BE2C (cell line): ENCODE measurements around the gene UQCRHL.

ENCODE experiments used
- DNase-seq: peaks from one replicate; pipeline ENCODE4 v3.0.0-alpha.2; 2020
- H3K27me3 ChIP-seq: fragments of 250-450 bp; sonication (Bioruptor Pico); 2 replicates; pipeline ENCODE4 v1.5.1; 2020; ENCODE audit warnings: mild to moderate bottlenecking
- H3K36me3 ChIP-seq: fragments of 250-450 bp; sonication (Bioruptor Pico); 2 replicates; pipeline ENCODE4 v1.5.1; 2020; ENCODE audit warnings: mild to moderate bottlenecking
- H3K4me1 ChIP-seq: fragments of 250-450 bp; sonication (Bioruptor Pico); 2 replicates; pipeline ENCODE4 v1.5.1; 2020
- H3K4me3 ChIP-seq: 2 replicates; pipeline ENCODE4 v1.5.1; 2011; ENCODE audit warnings: low read depth, low read length
- H3K9me3 ChIP-seq: fragments of 250-450 bp; sonication (Bioruptor Pico); 2 replicates; pipeline ENCODE4 v1.5.1; 2020
- TF ChIP-seq, protein P1 (sequence below): IDR thresholded peaks from 2 replicates; pipeline ENCODE4 v1.5.1; 2012; ENCODE audit warnings: mild to moderate bottlenecking, low read depth, low read length

UQCRHL gene

DNA sequence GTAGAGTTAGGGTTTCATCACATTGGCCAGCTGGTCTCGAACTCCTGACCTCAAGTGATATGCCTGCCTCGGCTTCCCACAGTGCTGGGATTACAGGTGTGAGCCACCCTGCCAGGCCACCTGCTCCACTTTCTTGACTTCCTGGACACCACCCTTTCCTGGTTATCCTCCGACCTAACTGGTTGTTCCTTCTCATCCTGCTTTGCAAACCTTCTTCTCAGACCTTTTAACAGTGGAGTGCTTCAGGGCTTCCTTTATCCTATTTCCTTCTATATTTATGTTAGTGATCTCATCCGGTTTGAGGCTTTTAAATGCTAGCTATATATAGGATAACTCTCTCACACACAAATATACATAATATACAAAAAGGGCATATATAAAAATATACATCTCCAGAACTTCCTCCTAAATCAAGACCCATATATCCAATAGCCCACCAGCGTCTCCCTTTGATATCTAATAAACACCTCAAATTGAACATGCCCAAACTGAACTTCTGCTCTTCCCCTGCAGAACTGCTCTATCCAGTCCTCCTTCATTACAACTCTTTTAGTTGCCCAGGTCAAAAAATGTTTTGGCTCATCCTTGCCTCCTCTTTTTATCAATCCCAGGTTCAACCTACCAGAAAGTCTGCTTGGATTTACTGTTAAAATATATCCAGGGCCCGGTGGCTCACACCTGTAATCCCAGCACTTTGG, 19.5 kb upstream of the UQCRHL start:
- Histone ChIP-seq H3K4me1 (no peaks in the 10 kb centered on the region), H3K9me3 (no peaks in the 10 kb centered on the region)
- TF ChIP-seq, protein P1, sequence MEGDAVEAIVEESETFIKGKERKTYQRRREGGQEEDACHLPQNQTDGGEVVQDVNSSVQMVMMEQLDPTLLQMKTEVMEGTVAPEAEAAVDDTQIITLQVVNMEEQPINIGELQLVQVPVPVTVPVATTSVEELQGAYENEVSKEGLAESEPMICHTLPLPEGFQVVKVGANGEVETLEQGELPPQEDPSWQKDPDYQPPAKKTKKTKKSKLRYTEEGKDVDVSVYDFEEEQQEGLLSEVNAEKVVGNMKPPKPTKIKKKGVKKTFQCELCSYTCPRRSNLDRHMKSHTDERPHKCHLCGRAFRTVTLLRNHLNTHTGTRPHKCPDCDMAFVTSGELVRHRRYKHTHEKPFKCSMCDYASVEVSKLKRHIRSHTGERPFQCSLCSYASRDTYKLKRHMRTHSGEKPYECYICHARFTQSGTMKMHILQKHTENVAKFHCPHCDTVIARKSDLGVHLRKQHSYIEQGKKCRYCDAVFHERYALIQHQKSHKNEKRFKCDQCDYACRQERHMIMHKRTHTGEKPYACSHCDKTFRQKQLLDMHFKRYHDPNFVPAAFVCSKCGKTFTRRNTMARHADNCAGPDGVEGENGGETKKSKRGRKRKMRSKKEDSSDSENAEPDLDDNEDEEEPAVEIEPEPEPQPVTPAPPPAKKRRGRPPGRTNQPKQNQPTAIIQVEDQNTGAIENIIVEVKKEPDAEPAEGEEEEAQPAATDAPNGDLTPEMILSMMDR, result no peak

DNA sequence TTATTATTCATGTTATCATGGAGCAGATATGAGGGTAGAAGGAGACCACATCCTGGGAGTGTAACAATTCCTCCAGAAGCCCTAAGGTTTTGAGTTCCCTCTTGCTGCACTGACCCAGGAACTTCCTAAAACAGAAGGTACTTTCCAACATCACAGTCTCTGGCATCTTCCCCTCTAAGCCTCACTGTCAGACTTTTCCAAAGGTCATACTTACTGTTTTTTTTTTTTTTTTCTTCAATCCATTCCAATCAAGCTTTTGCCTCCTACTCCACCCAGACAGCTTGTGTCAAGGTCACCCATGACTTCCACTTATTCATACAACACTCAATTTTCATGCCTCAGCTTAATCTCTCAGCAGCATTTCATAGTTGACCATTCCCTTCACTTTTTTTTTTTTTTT, 18.4 kb upstream of the UQCRHL start:
- TF ChIP-seq, protein P1, result no peak
- no peaks in the 10 kb centered on the region for H3K27me3 ChIP-seq
- H3K4me3 ChIP-seq, result no peak overlapping the region
- H3K9me3 ChIP-seq, result no peaks in the 10 kb centered on the region
- DNase-seq, result no peak
- no peaks in the 10 kb centered on the region for H3K4me1 ChIP-seq
- H3K36me3 ChIP-seq, result no peaks in the 10 kb centered on the region

More for the DNA sequence above, 19.5 kb upstream of the UQCRHL start:
- H3K4me3 ChIP-seq, result no peak overlapping the region
- no peaks in the 10 kb centered on the region for H3K27me3 ChIP-seq
- H3K36me3 ChIP-seq, result no peaks in the 10 kb centered on the region
- no peak for DNase-seq

DNA sequence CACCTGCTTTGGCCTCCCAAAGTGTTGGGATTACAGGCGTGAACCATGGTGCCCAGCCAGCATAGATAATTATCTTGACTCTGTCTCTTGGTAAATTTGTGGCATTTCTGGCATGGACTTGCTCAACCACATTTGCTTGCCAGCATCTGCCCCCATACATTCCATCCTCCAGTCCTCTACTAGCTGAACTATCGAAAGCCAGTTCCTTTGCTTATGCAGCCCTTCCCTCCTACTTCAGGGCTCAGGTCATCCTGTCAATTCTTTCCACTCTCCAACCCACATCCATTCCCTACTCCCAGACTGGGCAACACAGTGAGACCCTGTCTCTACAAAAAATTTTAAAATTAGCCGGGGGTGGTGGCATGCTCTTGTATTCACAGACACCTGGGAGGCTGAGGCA, 13.0 kb upstream of the UQCRHL start:
- DNase-seq, result no peak
- H3K4me3 ChIP-seq, result no peak overlapping the region
- TF ChIP-seq, protein P1, result no peak
- H3K9me3 ChIP-seq, result no peaks in the 10 kb centered on the region
- no peaks in the 10 kb centered on the region for H3K27me3 ChIP-seq
- no peaks in the 10 kb centered on the region for H3K4me1 ChIP-seq
- no peaks in the 10 kb centered on the region for H3K36me3 ChIP-seq

DNA sequence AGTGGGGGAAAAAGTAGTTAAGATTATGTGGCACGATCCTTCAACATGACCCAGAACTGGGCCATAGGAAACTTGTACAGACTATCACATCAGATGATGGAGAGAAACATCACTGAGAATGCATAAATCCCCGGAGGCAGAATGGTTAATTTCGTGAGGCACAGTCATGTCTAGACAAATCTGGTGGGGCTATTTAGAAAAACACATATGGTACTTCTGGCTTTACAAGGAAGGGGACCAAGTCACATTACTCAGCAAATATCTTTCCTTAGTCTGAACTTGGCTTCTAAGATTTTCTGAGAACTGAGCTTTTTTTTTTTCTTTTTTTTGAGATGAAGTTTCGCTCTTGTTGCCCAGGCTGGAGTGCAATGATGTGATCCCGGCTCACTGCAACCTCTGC, 9.2 kb upstream of the UQCRHL start:
- no peaks in the 10 kb centered on the region for H3K36me3 ChIP-seq
- TF ChIP-seq, protein P1, result no peak
- no peak overlapping the region for H3K4me3 ChIP-seq
- no peaks in the 10 kb centered on the region for H3K27me3 ChIP-seq
- no peaks in the 10 kb centered on the region for H3K4me1 ChIP-seq
- no peaks in the 10 kb centered on the region for H3K9me3 ChIP-seq
- DNase-seq, result no peak

DNA sequence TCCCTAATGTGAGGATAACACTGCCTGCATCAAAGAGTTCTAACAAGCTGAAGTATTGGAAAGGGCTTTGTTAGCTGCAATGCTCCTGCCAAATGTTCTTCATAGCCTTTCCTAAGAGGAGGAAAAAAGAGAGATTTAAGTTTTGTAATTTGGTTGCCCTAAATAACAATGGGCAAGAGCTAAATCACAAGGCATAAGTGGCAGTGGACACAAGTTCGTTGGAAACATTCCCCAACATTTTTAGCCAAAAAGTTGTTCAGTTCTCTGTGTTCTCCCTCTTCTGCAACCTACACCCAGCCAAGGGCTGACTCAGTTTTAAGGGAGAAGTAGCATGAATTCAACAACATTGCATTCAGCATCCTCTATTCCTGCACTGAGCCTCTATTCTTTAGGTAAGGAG, 2.6 kb upstream of the UQCRHL start:
- Histone ChIP-seq H3K9me3 (no peaks in the 10 kb centered on the region), H3K4me1 (no peaks in the 10 kb centered on the region), H3K4me3 (no peak overlapping the region), H3K27me3 (no peaks in the 10 kb centered on the region), H3K36me3 (no peaks in the 10 kb centered on the region)
- no peak for DNase-seq
- TF ChIP-seq, protein P1, result no peak

DNA sequence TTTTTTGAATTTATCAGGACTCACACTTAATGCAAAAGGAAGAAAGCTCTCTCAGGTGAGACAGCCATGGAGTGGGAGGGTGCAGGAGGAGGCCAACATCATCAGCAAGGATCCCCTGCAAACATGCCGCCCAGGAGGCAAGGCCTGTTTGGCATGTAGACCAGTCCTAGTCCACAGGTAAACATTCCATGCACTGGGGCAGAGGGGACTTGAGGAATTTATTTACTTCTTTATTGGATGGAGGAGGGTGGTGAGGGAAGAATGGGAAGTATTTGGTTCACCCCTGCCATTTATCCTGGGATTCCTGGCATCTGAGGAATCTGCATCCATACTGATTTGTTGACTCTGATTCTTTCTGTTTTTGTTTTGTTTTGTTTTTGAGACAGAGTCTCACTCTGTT, 1.5 kb upstream of the UQCRHL start:
- H3K36me3 ChIP-seq, result no peaks in the 10 kb centered on the region
- DNase-seq, result no peak
- TF ChIP-seq, protein P1, result no peak
- H3K27me3 ChIP-seq, result no peaks in the 10 kb centered on the region
- no peak overlapping the region for H3K4me3 ChIP-seq
- H3K4me1 ChIP-seq, result no peaks in the 10 kb centered on the region
- H3K9me3 ChIP-seq, result no peaks in the 10 kb centered on the region
